ENCODE results near the gene PRR18. TPM values are rescaled to one million over a fixed set of nuclear protein-coding genes. Genes with fewer than 3 reads are reported as not detected.

Gene PRR18
- total RNA-seq, 1 experiment from 2014 or later, result not detected

DNA sequence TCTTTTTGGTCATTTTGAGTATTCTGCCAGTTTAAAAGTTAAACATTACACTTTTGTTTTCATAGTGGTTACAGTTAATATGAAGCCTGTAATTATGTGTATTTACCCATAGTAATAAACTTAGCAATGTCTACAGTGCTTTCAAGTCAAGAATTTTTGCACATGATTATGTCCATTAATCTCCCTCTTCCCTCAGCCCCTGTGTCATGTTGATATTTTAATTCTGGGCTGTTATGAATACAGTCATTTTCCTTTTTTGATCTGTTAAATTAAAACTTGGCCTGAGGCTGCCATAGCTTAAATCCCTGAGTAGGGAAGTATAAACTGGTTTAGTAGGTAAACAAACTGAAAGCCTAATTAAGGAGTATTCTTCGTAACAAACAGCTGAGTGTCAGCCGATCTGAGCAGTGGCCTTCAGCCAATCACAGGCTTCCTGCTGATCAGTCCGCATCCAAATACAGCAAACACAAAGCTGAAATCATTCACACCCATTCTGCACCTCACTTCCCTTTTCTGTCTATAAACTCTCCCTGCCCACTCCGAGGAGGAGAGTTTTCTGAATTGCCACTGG is 43.6 kb upstream of the PRR18 start:
- H3K27me3 ChIP-seq (ENCODE audit: insufficient read depth, low read length), result no peaks in the 10 kb centered on the region
- peaks cover 0 to 1% (median 0%) of the 10 kb centered on the region in 3 experiments; a peak in 1 of 7 replicates for H3K36me3 Mint-ChIP-seq (ENCODE audit: insufficient read depth in 1 of 3, low read depth in 3 of 3)
- no peak for DNase-seq
- no peak overlapping the region for H3K14ac ChIP-seq (ENCODE audit: insufficient read depth, low read length)
- H3K79me1 ChIP-seq (ENCODE audit: insufficient read depth, low read depth, low read length, poor library complexity, severe bottlenecking), result no peaks in the 10 kb centered on the region
- H4K8ac ChIP-seq (replicated peaks; ENCODE audit: insufficient read length, low read depth, low read length), result no peak overlapping the region
- H3K4ac ChIP-seq (ENCODE audit: low read depth, low read length), result no peak overlapping the region
- H2BK15ac ChIP-seq (ENCODE audit: low read depth, low read length), result no peak overlapping the region
- no CpG with 5 or more reads among the region's 4 CpGs for WGBS (ENCODE audit: extremely low coverage, insufficient read length, low lambda C conversion rate)
- H3K23ac ChIP-seq (ENCODE audit: insufficient read length, low read depth, low read length), result no peak overlapping the region
- peaks cover 8 to 11% of the 10 kb centered on the region in 2 experiments; a peak in 4 of 5 replicates for H3K9me3 Mint-ChIP-seq
- no peak overlapping the region for H3K9ac ChIP-seq (ENCODE audit: extremely low read depth, insufficient read length, low read length)
- no peak overlapping the region for H3K4me2 ChIP-seq (ENCODE audit: insufficient read depth, insufficient read length, low read length)
- no peak overlapping the region for H3T11ph ChIP-seq (ENCODE audit: low read length)
- H3K27ac Mint-ChIP-seq, result no peak overlapping the region
- no peak overlapping the region for H2AK5ac ChIP-seq (ENCODE audit: insufficient read length, low read length)
- no peak overlapping the region for H2BK120ac ChIP-seq (ENCODE audit: low read depth, low read length, poor library complexity, severe bottlenecking)
- no peak for TF ChIP-seq CTCF (conservative IDR thresholded peaks at IDR 0.05)
- no peak overlapping the region for H2BK20ac ChIP-seq (ENCODE audit: low read depth, low read length, poor library complexity, severe bottlenecking)
- H3K4me1 Mint-ChIP-seq, result peaks cover 7 to 8% of the 10 kb centered on the region in 2 experiments
- H3K79me2 ChIP-seq (ENCODE audit: insufficient read depth, low read length), result no peaks in the 10 kb centered on the region
- no peak overlapping the region for H3K18ac ChIP-seq (ENCODE audit: insufficient read length, low read depth, low read length)
- no peaks in the 10 kb centered on the region for H4K20me1 ChIP-seq (ENCODE audit: control insufficient read depth, insufficient read depth, insufficient read length)
- H3K27me3 Mint-ChIP-seq (ENCODE audit: low read depth), result no peaks in the 10 kb centered on the region; the same call in 1 of the 2 replicates
- H4K91ac ChIP-seq (ENCODE audit: insufficient read length, low read depth, low read length), result no peak overlapping the region
- H2BK12ac ChIP-seq (ENCODE audit: insufficient read length, low read depth, low read length), result no peak overlapping the region
- no peak overlapping the region for H2BK5ac ChIP-seq (ENCODE audit: insufficient read length, low read length)
- no peak overlapping the region for H4K5ac ChIP-seq (ENCODE audit: insufficient read length, low read depth, low read length)
- H3K23me2 ChIP-seq (ENCODE audit: insufficient read length, low read depth, low read length, poor library complexity, severe bottlenecking), result no peaks in the 10 kb centered on the region
- no peak overlapping the region for H3K27ac ChIP-seq (ENCODE audit: insufficient read length, low read depth, low read length)
- no peaks in the 10 kb centered on the region; the same call in 1 of the 2 replicates for H3K4me1 ChIP-seq (ENCODE audit: insufficient read depth, low read length)
- no peak overlapping the region for H3K56ac ChIP-seq (ENCODE audit: insufficient read length, low read depth, low read length)
- H3K4me3 Mint-ChIP-seq, result no peak overlapping the region
- H3K9me3 ChIP-seq (ENCODE audit: control insufficient read depth, low read depth, low read length), result no peaks in the 10 kb centered on the region
- H2AFZ ChIP-seq (ENCODE audit: low read length), result no peak overlapping the region
